Measurements from ENCODE around the gene MIF4GD. TPM values are rescaled to one million over a fixed set of nuclear protein-coding genes. Genes with fewer than 3 reads are reported as not detected.
A peak's percentile ranks its signal among the peaks of the same experiment; 100 is the strongest.

Gene MIF4GD
- total RNA-seq, 1 experiment from 2014 or later: 25.7 TPM

DNA sequence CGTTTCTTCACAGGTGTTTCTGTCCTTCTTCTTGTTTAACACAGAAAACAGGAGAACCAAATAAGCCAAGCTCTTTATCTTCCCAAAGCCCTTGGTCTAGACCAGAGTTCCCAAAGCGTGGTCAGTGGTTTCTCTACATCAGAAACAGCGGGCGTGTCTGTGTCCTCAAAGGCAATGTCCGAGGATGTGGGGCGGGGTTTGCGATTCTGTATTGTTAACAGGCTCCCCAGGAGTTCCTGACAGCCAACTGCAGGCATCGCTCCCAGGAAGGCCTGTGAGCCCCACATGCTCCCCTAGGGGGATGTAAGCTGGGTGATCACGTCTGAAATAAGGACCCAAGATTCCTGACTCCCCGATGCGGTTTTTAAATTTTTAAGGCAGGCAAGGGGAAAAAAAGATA is 46.6 kb upstream of the MIF4GD start:
- Mint-ChIP-seq H3K4me1 (ENCODE audit: low read depth, unreplicated experiment) (no peaks in the 10 kb centered on the region), H3K9me3 (ENCODE audit: low read depth, unreplicated experiment) (no peaks in the 10 kb centered on the region), H3K27ac (ENCODE audit: unreplicated experiment) (no peak overlapping the region), H3K4me3 (ENCODE audit: low read depth, unreplicated experiment) (no peak overlapping the region), H3K36me3 (ENCODE audit: insufficient read depth, unreplicated experiment) (peaks cover 43% of the 10 kb centered on the region), H3K27me3 (ENCODE audit: unreplicated experiment) (no peaks in the 10 kb centered on the region)
- TF ChIP-seq, protein P1, sequence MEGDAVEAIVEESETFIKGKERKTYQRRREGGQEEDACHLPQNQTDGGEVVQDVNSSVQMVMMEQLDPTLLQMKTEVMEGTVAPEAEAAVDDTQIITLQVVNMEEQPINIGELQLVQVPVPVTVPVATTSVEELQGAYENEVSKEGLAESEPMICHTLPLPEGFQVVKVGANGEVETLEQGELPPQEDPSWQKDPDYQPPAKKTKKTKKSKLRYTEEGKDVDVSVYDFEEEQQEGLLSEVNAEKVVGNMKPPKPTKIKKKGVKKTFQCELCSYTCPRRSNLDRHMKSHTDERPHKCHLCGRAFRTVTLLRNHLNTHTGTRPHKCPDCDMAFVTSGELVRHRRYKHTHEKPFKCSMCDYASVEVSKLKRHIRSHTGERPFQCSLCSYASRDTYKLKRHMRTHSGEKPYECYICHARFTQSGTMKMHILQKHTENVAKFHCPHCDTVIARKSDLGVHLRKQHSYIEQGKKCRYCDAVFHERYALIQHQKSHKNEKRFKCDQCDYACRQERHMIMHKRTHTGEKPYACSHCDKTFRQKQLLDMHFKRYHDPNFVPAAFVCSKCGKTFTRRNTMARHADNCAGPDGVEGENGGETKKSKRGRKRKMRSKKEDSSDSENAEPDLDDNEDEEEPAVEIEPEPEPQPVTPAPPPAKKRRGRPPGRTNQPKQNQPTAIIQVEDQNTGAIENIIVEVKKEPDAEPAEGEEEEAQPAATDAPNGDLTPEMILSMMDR (IDR thresholded peaks at IDR 0.05; ENCODE audit: unreplicated experiment): no peak
- no TSS peak for BruUV-seq (replicated peaks)
- peak; percentile 3 for DNase-seq
- intact Hi-C loops (cut with micrococcal nuclease; ENCODE audit: unreplicated experiment): no loop called here
- CTCF ChIA-PET: no interaction called here

DNA sequence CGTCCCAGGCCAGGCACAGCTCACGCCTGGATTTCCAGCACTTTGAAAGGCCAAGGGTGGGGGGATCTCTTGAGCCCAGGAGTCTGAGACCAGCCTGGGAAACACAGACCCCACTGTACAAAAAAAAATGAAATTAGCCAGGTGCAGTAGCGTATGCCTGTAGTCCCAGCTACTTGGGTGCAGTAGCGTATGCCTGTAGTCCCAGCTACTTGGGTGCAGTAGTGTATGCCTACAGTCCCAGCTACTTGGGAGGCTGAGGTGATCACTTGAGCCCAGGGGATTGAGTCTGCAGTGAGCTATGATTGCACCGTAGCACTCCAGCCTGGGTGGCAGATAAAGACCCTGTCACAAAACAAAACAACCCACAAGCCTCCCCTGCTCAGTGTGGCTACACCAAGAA is 45.2 kb upstream of the MIF4GD start:
- DNase-seq: no peak
- Mint-ChIP-seq H3K27me3 (ENCODE audit: unreplicated experiment) (no peaks in the 10 kb centered on the region), H3K36me3 (ENCODE audit: insufficient read depth, unreplicated experiment) (peaks cover 31% of the 10 kb centered on the region), H3K9me3 (ENCODE audit: low read depth, unreplicated experiment) (no peaks in the 10 kb centered on the region), H3K4me1 (ENCODE audit: low read depth, unreplicated experiment) (no peaks in the 10 kb centered on the region), H3K4me3 (ENCODE audit: low read depth, unreplicated experiment) (no peak overlapping the region), H3K27ac (ENCODE audit: unreplicated experiment) (no peak overlapping the region)
- intact Hi-C loops (cut with micrococcal nuclease; ENCODE audit: unreplicated experiment): no loop called here
- CTCF ChIA-PET: interaction anchor here (0.7 kb wide), 1 partner anchor 45 kb away, joined by 3 read pairs; no protein-coding TSS in a partner anchor
- BruUV-seq (replicated peaks): no TSS peak
- TF ChIP-seq, protein P1 (IDR thresholded peaks at IDR 0.05; ENCODE audit: unreplicated experiment): no peak

DNA sequence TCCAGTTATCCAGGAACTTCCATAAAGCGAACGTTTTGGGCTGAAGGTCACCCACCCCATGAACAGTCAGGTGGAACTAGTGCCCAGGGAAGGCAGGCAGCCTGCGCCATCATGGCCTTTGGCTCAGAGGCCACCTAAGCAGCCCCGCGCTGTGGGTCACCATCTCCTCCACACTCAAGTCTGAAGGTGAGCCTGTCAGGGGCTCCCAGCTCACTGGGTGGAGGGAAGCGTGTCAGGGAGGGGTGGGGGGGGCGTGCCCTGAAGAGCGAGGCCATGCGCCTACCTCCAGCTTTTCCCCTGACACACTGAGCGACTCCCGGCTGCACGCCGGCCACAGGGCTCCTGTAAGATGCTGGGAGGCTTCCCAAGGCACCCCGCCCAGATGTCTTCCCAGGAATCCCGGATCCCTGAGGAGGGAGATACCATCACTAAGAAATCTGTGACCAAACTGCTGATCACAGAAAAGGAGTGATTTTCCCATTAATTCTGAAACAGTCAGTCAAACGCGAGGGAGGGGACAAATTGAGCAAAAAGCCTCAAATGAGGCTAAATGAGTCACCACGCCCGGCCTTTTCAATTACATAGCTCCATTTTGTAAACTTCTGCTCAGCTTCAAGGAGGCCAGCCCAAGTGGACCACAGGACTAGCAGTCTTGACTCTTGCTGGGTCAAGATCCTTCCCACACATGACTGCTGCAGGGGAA is 44.7 kb upstream of the MIF4GD start:
- BruUV-seq (replicated peaks): no TSS peak
- Mint-ChIP-seq H3K4me3 (ENCODE audit: low read depth, unreplicated experiment) (no peak overlapping the region), H3K27me3 (ENCODE audit: unreplicated experiment) (no peaks in the 10 kb centered on the region), H3K27ac (ENCODE audit: unreplicated experiment) (no peak overlapping the region), H3K9me3 (ENCODE audit: low read depth, unreplicated experiment) (no peaks in the 10 kb centered on the region), H3K4me1 (ENCODE audit: low read depth, unreplicated experiment) (no peaks in the 10 kb centered on the region), H3K36me3 (ENCODE audit: insufficient read depth, unreplicated experiment) (peaks cover 25% of the 10 kb centered on the region)
- TF ChIP-seq, protein P1 (IDR thresholded peaks at IDR 0.05; ENCODE audit: unreplicated experiment): no peak
- intact Hi-C loops (cut with micrococcal nuclease; ENCODE audit: unreplicated experiment): no loop called here
- CTCF ChIA-PET: interaction anchor here (0.7 kb wide), 1 partner anchor 142 kb away, joined by 5 read pairs; no protein-coding TSS in a partner anchor
- DNase-seq: no peak

DNA sequence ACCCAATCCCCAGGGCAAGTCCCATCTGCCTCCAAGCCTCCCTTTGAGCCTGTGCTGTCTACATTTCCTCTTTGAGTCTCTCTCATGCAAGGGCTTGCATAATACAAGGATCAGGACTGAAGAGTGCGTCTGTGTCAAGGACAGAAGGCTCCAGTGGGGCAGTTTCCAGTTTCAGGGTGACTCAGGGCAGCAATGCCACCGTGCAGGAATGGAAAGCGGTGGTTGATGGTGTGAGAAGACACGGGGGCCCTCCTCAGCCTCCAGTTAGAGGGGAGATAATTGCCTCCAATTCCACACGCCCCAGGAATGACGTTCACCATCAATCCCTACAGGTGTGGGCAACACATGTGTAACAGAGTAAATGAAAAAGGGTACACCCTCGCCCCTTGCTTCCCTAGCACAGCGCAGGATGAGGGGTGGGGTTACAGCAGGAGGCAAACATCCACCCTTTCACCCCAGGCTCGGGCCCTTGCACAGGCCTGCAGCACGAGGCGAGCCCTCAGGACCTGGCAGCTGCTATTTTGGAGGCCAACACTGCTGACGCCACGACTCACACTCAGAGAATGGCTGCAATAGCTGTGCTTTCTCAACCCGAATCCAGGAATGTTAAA is 43.0 kb upstream of the MIF4GD start:
- CTCF ChIA-PET: interaction anchor here (0.7 kb wide), 2 partner anchors 101 to 441 kb away, joined by 3 read pairs; no protein-coding TSS in a partner anchor
- peaks cover 10% of the 10 kb centered on the region for H3K4me1 Mint-ChIP-seq (ENCODE audit: low read depth, unreplicated experiment)
- peaks cover 13% of the 10 kb centered on the region for H3K36me3 Mint-ChIP-seq (ENCODE audit: insufficient read depth, unreplicated experiment)
- intact Hi-C loops (cut with micrococcal nuclease; ENCODE audit: unreplicated experiment): no loop called here
- H3K9me3 Mint-ChIP-seq (ENCODE audit: low read depth, unreplicated experiment): no peaks in the 10 kb centered on the region
- no peak for DNase-seq
- TF ChIP-seq, protein P1 (IDR thresholded peaks at IDR 0.05; ENCODE audit: unreplicated experiment): no peak
- H3K27me3 Mint-ChIP-seq (ENCODE audit: unreplicated experiment): no peaks in the 10 kb centered on the region
- no peak overlapping the region for H3K27ac Mint-ChIP-seq (ENCODE audit: unreplicated experiment)
- no peak overlapping the region for H3K4me3 Mint-ChIP-seq (ENCODE audit: low read depth, unreplicated experiment)
- no TSS peak for BruUV-seq (replicated peaks)

All from Calu3 (cell line).